Mesendoderm (in vitro differentiated cells): ENCODE measurements around the gene RNASE7.

Experiments used
- DNase-seq: peaks from one replicate; pipeline ENCODE4 v3.0.0; 2013
- H2AK5ac ChIP-seq: 2 replicates; pipeline ENCODE4 v1.6.1; 2013; ENCODE audit warnings: low read length, inconsistent platforms
- H2BK120ac ChIP-seq: 2 replicates; pipeline ENCODE4 v1.6.1; 2013; ENCODE audit warnings: low read depth, mild to moderate bottlenecking, low read length, moderate library complexity, mixed read lengths
- H2BK15ac ChIP-seq: replicated peaks from 2 replicates; pipeline ENCODE4 v1.6.1; 2013; ENCODE audit warnings: low read depth, mild to moderate bottlenecking, moderate library complexity
- H2BK5ac ChIP-seq: 2 replicates; pipeline ENCODE4 v1.6.1; 2013; ENCODE audit warnings: low read length, inconsistent platforms
- H3K18ac ChIP-seq: 2 replicates; pipeline ENCODE4 v1.6.1; 2013; ENCODE audit warnings: mild to moderate bottlenecking, low read length, mixed read lengths
- H3K23ac ChIP-seq: one replicate; pipeline ENCODE4 v1.6.1; 2013; ENCODE audit warnings: low read length
- H3K27ac ChIP-seq: 2 replicates; pipeline ENCODE4 v1.5.1; 2013; ENCODE audit warnings: low read depth, mild to moderate bottlenecking, inconsistent platforms, low read length, moderate library complexity
- H3K27me3 ChIP-seq: 2 replicates; pipeline ENCODE4 v1.6.1; 2013; ENCODE audit warnings: low read length, control low read depth, mild to moderate bottlenecking, inconsistent platforms; ENCODE audit not compliant: insufficient read depth, poor library complexity
- H3K36me3 ChIP-seq: 2 replicates; pipeline ENCODE4 v1.6.1; 2013; ENCODE audit warnings: low read length, inconsistent platforms; ENCODE audit not compliant: control insufficient read depth, insufficient read depth
- H3K4ac ChIP-seq: one replicate; pipeline ENCODE4 v1.6.1; 2013; ENCODE audit warnings: low read depth, mild to moderate bottlenecking, low read length, moderate library complexity
- H3K4me1 ChIP-seq: 2 replicates; pipeline ENCODE4 v1.6.1; 2013; ENCODE audit warnings: low read depth, low read length, inconsistent platforms; ENCODE audit not compliant: control insufficient read depth
- H3K4me2 ChIP-seq: 2 replicates; pipeline ENCODE4 v1.6.1; 2013; ENCODE audit warnings: low read length
- H3K4me3 ChIP-seq: 2 replicates; pipeline ENCODE4 v1.5.1; 2013; ENCODE audit warnings: mild to moderate bottlenecking, low read length
- H3K56ac ChIP-seq: one replicate; pipeline ENCODE4 v1.6.1; 2013; ENCODE audit warnings: low read length
- H3K79me1 ChIP-seq: 2 replicates; pipeline ENCODE4 v1.6.1; 2013; ENCODE audit warnings: low read length, inconsistent platforms
- H3K79me2 ChIP-seq: 2 replicates; pipeline ENCODE4 v1.6.1; 2013; ENCODE audit warnings: mild to moderate bottlenecking, low read length; ENCODE audit not compliant: control insufficient read depth, insufficient read depth
- H3K9ac ChIP-seq: 2 replicates; pipeline ENCODE4 v1.6.1; 2013; ENCODE audit warnings: low read length, inconsistent platforms
- H4K5ac ChIP-seq: one replicate; pipeline ENCODE4 v1.6.1; 2013; ENCODE audit warnings: low read length
- H4K8ac ChIP-seq: one replicate; pipeline ENCODE4 v1.6.1; 2013; ENCODE audit warnings: low read depth, mild to moderate bottlenecking, control low read depth, low read length, moderate library complexity
- WGBS: extraction: QIAGEN DNeasy Blood & Tissue Kit; methylation state at CpG from one replicate; pipeline ENCODE4 v1.1.7; 2013; ENCODE audit warnings: low lambda C conversion rate, missing lambda C conversion rate; ENCODE audit not compliant: insufficient coverage; ENCODE audit errors: extremely low coverage; 5-methylcytosine and 5-hydroxymethylcytosine counted together

RNASE7 gene

DNA sequence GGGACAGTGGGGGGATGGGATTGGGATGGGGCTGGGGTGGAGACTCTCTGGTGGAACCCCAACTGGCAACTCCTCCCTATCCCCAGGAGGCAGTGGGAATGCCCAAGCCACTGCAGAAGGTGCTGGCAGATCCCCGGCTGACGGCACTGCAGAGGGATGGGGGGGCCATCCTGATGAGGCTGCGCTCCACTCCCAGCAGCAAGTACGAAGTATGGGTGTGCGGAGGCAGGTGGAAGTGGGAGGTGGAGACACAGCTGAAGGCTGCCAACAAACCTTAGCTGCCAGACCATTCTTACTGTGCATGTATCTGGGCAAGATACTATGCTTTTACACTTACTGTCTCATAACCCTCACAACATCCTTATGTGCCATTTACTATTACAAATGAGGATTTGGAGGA, 36.1 kb downstream of the RNASE7 start:
- Histone ChIP-seq H3K23ac (no peak overlapping the region), H4K8ac (no peak overlapping the region), H3K56ac (no peak overlapping the region), H3K36me3 (peaks cover 31% of the 10 kb centered on the region), H3K27ac (no peak overlapping the region), H3K79me2 (no peaks in the 10 kb centered on the region), H2AK5ac (no peak overlapping the region), H3K4me3 (no peak overlapping the region), H2BK120ac (no peak overlapping the region), H2BK5ac (no peak overlapping the region), H3K27me3 (no peaks in the 10 kb centered on the region), H4K5ac (no peak overlapping the region), H3K4me1 (no peaks in the 10 kb centered on the region), H3K9ac (no peak overlapping the region), H3K4ac (no peak overlapping the region), H3K79me1 (peaks cover under 1% of the 10 kb centered on the region), H3K4me2 (no peak overlapping the region), H2BK15ac (no peak overlapping the region), H3K18ac (no peak overlapping the region)
- WGBS: no CpG with 5 or more reads among the region's 5 CpGs
- no peak for DNase-seq

DNA sequence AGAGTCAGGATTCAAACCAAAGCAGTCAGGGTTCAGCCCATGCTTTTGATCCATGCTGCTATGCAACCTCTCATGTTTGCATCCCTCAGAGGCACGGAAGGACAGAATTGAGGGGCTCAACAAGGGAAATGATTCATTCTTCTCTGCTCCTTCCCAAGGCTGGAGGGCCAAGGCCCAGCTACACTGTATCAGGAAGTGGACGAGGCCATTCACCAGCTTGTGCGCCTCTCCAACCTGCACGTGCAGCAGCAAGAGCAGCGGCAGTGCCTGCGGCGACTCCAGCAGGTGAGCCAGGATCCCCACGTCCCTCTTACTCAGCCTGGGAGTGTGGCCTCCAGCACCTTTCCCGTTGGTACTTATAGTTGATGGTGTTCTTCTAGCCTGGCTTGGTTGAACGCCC, 36.6 kb downstream of the RNASE7 start:
- H4K8ac ChIP-seq: no peak overlapping the region
- H3K9ac ChIP-seq: no peak overlapping the region
- H3K56ac ChIP-seq: no peak overlapping the region
- H2BK5ac ChIP-seq: no peak overlapping the region
- H2AK5ac ChIP-seq: no peak overlapping the region
- H3K79me2 ChIP-seq: no peaks in the 10 kb centered on the region
- H3K27me3 ChIP-seq: no peaks in the 10 kb centered on the region
- no peak overlapping the region for H2BK15ac ChIP-seq
- DNase-seq: no peak
- H3K18ac ChIP-seq: no peak overlapping the region
- no peak overlapping the region for H2BK120ac ChIP-seq
- H3K4ac ChIP-seq: no peak overlapping the region
- no peaks in the 10 kb centered on the region for H3K79me1 ChIP-seq
- H3K36me3 ChIP-seq: peaks cover 29% of the 10 kb centered on the region
- no peak overlapping the region for H3K27ac ChIP-seq
- no CpG with 5 or more reads among the region's 10 CpGs for WGBS
- no peak overlapping the region for H3K23ac ChIP-seq
- H3K4me2 ChIP-seq: no peak overlapping the region
- H4K5ac ChIP-seq: no peak overlapping the region
- H3K4me3 ChIP-seq: no peak overlapping the region
- no peaks in the 10 kb centered on the region for H3K4me1 ChIP-seq

DNA sequence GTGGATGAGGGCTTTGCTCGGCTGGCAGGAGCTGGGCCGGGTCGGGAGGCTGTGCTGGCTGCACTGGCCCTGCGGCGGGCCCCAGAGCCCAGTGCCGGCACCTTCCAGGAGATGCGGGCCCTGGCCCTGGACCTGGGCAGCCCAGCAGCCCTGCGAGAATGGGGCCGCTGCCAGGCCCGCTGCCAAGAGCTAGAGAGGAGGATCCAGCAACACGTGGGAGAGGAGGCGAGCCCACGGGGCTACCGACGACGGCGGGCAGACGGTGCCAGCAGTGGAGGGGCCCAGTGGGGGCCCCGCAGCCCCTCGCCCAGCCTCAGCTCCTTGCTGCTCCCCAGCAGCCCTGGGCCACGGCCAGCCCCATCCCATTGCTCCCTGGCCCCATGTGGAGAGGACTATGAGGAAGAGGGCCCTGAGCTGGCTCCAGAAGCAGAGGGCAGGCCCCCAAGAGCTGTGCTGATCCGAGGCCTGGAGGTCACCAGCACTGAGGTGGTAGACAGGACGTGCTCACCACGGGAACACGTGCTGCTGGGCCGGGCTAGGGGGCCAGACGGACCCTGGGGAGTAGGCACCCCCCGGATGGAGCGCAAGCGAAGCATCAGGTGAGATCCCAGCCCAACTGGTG, 39.5 kb downstream of the RNASE7 start:
- no peak overlapping the region for H4K5ac ChIP-seq
- H3K4me3 ChIP-seq: no peak overlapping the region
- no peak overlapping the region for H4K8ac ChIP-seq
- no peak overlapping the region for H3K27ac ChIP-seq
- H3K23ac ChIP-seq: no peak overlapping the region
- H2AK5ac ChIP-seq: no peak overlapping the region
- DNase-seq: no peak
- H3K4me2 ChIP-seq: no peak overlapping the region
- H3K79me1 ChIP-seq: no peaks in the 10 kb centered on the region
- no peak overlapping the region for H2BK120ac ChIP-seq
- H3K18ac ChIP-seq: no peak overlapping the region
- H3K4me1 ChIP-seq: no peaks in the 10 kb centered on the region
- H3K9ac ChIP-seq: no peak overlapping the region
- no peaks in the 10 kb centered on the region for H3K27me3 ChIP-seq
- no peaks in the 10 kb centered on the region for H3K79me2 ChIP-seq
- no peak overlapping the region for H2BK5ac ChIP-seq
- no peak overlapping the region for H3K56ac ChIP-seq
- no peak overlapping the region for H2BK15ac ChIP-seq
- no peak overlapping the region for H3K4ac ChIP-seq
- WGBS: no CpG with 5 or more reads among the region's 30 CpGs
- peaks cover 34% of the 10 kb centered on the region for H3K36me3 ChIP-seq

DNA sequence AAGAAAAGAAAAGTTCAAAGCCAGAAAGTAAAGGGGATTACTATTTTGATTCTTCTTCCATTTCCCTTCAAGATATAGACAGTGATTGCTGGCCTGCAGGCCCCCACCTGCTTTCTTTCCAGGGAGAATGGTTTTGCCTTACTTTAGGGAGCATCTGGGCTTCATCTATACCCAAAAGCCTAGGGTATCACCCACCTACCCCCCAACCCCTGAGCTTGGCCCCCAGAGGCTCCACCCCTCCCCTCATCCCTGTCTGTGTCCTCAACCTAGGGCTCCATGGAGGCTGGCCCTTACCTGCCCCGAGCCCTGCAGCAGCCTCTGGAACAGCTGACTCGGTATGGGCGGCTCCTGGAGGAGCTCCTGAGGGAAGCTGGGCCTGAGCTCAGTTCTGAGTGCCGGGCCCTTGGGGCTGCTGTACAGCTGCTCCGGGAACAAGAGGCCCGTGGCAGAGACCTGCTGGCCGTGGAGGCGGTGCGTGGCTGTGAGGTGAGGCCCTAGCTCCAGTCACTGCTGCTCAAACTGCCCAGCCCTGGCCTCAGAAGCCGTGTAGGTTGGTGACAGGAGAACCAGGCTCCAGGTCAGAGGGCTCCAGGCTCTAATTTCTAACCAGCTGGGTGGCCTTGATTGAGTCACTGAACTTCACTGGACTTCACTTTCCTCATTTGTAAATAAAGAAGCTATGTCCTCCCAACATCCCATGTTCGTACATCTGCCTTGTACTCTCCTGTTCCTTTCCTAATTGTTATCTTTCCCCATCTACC, 41.6 kb downstream of the RNASE7 start:
- H3K4me3 ChIP-seq: no peak overlapping the region
- no peak overlapping the region for H2BK15ac ChIP-seq
- no peak overlapping the region for H4K8ac ChIP-seq
- no peak overlapping the region for H3K4me2 ChIP-seq
- H3K27me3 ChIP-seq: no peaks in the 10 kb centered on the region
- H3K79me2 ChIP-seq: no peaks in the 10 kb centered on the region
- no peaks in the 10 kb centered on the region for H3K79me1 ChIP-seq
- no peaks in the 10 kb centered on the region for H3K4me1 ChIP-seq
- no CpG with 5 or more reads among the region's 11 CpGs for WGBS
- H3K4ac ChIP-seq: no peak overlapping the region
- H3K18ac ChIP-seq: no peak overlapping the region
- H3K56ac ChIP-seq: no peak overlapping the region
- no peak overlapping the region for H2BK5ac ChIP-seq
- H3K9ac ChIP-seq: no peak overlapping the region
- no peak overlapping the region for H2AK5ac ChIP-seq
- H2BK120ac ChIP-seq: no peak overlapping the region
- H3K23ac ChIP-seq: no peak overlapping the region
- no peak for DNase-seq
- peaks cover 29% of the 10 kb centered on the region for H3K36me3 ChIP-seq
- no peak overlapping the region for H3K27ac ChIP-seq
- H4K5ac ChIP-seq: no peak overlapping the region

DNA sequence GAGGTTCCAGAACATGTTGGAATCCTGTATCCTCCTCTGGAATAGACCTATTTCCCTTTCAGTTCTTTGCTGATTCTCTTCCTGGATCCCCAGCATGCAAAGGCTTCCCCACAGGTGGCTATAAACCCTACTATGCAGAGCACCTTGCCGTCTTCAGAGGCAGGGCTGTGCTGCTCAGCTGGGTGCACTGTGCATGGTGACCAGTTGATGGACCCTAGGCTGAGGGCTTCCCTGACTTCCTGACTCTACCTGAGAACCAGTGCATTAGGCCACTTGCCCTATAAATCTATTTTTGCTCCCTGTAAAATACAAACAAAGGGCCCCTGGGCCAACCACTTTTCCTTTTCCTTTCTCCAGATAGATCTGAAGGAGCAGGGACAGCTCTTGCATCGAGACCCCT, 42.2 kb downstream of the RNASE7 start:
- Histone ChIP-seq H3K36me3 (peaks cover 29% of the 10 kb centered on the region), H3K4me2 (no peak overlapping the region), H3K4me1 (no peaks in the 10 kb centered on the region), H3K56ac (no peak overlapping the region), H3K27ac (no peak overlapping the region), H4K8ac (no peak overlapping the region), H3K4ac (no peak overlapping the region), H3K79me2 (no peaks in the 10 kb centered on the region), H3K79me1 (no peaks in the 10 kb centered on the region), H3K9ac (no peak overlapping the region), H3K23ac (no peak overlapping the region), H4K5ac (no peak overlapping the region), H3K4me3 (no peak overlapping the region), H2BK5ac (no peak overlapping the region), H2BK15ac (no peak overlapping the region), H3K27me3 (no peaks in the 10 kb centered on the region), H2AK5ac (no peak overlapping the region), H2BK120ac (no peak overlapping the region), H3K18ac (no peak overlapping the region)
- no CpG with 5 or more reads among the region's 2 CpGs for WGBS
- no peak for DNase-seq
